ENCODE data around the gene DNAJB6.

DNA sequence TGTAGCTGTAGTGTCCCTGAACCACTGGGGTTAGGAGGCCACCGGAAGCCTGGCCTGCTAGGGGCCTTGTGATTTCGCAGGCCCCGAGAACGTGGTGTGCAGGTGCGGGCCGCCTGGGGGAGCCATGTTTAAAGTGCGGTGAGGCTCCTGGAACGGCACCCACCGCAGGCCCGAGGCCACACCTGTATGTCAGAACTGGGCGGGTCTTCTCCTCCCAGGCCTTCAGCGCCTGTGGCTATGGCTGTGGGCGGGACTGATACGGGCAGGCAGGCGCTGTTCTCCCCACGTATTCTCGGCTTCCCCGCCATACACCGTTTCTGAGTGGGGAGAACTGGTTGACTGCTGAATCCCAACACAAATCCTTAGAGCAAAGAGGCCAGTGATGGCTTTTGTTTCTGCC is 74.8 kb downstream of the DNAJB6 start:
- TF ChIP-seq, protein P1, sequence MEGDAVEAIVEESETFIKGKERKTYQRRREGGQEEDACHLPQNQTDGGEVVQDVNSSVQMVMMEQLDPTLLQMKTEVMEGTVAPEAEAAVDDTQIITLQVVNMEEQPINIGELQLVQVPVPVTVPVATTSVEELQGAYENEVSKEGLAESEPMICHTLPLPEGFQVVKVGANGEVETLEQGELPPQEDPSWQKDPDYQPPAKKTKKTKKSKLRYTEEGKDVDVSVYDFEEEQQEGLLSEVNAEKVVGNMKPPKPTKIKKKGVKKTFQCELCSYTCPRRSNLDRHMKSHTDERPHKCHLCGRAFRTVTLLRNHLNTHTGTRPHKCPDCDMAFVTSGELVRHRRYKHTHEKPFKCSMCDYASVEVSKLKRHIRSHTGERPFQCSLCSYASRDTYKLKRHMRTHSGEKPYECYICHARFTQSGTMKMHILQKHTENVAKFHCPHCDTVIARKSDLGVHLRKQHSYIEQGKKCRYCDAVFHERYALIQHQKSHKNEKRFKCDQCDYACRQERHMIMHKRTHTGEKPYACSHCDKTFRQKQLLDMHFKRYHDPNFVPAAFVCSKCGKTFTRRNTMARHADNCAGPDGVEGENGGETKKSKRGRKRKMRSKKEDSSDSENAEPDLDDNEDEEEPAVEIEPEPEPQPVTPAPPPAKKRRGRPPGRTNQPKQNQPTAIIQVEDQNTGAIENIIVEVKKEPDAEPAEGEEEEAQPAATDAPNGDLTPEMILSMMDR (IDR thresholded peaks at IDR 0.05; ENCODE audit: poor library complexity), result no peak
- no peak for TF ChIP-seq EZH2phosphoT487 (IDR thresholded peaks at IDR 0.05; ENCODE audit: low read depth, severe bottlenecking, unreplicated experiment)

Data from hepatocyte (in vitro differentiated cells).